Vagina (tissue), 2 donors: ENCODE results near the gene MT1F. TPM values are rescaled to one million over a fixed set of nuclear protein-coding genes. Genes with fewer than 3 reads are reported as not detected.
A peak's percentile ranks its signal among the peaks of the same experiment; 100 is the strongest.
"Not testable (repeated sequence)": the region's sequence is repeated elsewhere in the genome, so short reads cannot be mapped to it uniquely, and the experiment has no call there.

Experiments
- DNase-seq, 2 donors: peaks; one replicate each; pipeline ENCODE4 v3.0.0-alpha.2; 2017; ENCODE audit errors: extremely low spot score in 2 of 2
- H3K27ac ChIP-seq: fragments of 200-600 bp; sonication (generic); one replicate; pipeline ENCODE4 v1.5.1; 2019
- H3K27me3 ChIP-seq: fragments of 200-600 bp; sonication (generic); one replicate; pipeline ENCODE4 v1.5.1; 2019
- H3K36me3 ChIP-seq, 2 donors: fragments of 200-600 bp; sonication (generic); one replicate each; pipeline ENCODE4 v1.5.1; 2017 to 2019
- H3K4me1 ChIP-seq: fragments of 200-600 bp; sonication (generic); one replicate; pipeline ENCODE4 v1.5.1; 2019
- H3K4me3 ChIP-seq, 2 donors: fragments of 200-600 bp; sonication (generic); 1 replicate in 1 of 2; 2 replicates in 1 of 2; pipeline ENCODE4 v1.5.1; 2016 to 2019
- H3K9me3 ChIP-seq: fragments of 200-600 bp; sonication (generic); one replicate; pipeline ENCODE4 v1.5.1; 2019
- CTCF ChIP-seq, 3 experiments: fragments of 450-650 bp in 2 of 3; fragments of 200-600 bp in 1 of 3; sonication (generic) in 1 of 3; IDR thresholded peaks; one replicate each; pipeline ENCODE4 v1.5.1; 2017 to 2019; ENCODE audit warnings: antibody characterized with exemption in 3 of 3, mild to moderate bottlenecking in 2 of 3, moderate library complexity in 2 of 3
- POLR2A ChIP-seq, 2 donors: fragments of 450-650 bp; IDR thresholded peaks; one replicate each; pipeline ENCODE4 v1.6.1; 2017; ENCODE audit warnings: antibody characterized with exemption in 2 of 2, mild to moderate bottlenecking in 2 of 2, moderate library complexity in 2 of 2
- POLR2AphosphoS5 ChIP-seq, 2 donors: sonication (generic); formaldehyde crosslinking; IDR thresholded peaks; one replicate each; pipeline ENCODE4 v1.9.0; 2017; ENCODE audit warnings: antibody characterized with exemption in 2 of 2, mild to moderate bottlenecking in 2 of 2, low read depth in 1 of 2; ENCODE audit not compliant: insufficient read depth in 1 of 2
- intact Hi-C: fragments of 100-400 bp; cut with DNase I; formaldehyde crosslinking; loops from one replicate; pipeline ENCODE4 v1.15.1; 2023
- total RNA-seq: library from RNA; depleted of rRNA; stranded (reverse); fragments of >200 nt; gene quantifications from one replicate; pipeline ENCODE4 v1.2.3, GENCODE V29; 2016

MT1F gene
- total RNA-seq, 1 donor from 2014 or later = 16.0 TPM

DNA sequence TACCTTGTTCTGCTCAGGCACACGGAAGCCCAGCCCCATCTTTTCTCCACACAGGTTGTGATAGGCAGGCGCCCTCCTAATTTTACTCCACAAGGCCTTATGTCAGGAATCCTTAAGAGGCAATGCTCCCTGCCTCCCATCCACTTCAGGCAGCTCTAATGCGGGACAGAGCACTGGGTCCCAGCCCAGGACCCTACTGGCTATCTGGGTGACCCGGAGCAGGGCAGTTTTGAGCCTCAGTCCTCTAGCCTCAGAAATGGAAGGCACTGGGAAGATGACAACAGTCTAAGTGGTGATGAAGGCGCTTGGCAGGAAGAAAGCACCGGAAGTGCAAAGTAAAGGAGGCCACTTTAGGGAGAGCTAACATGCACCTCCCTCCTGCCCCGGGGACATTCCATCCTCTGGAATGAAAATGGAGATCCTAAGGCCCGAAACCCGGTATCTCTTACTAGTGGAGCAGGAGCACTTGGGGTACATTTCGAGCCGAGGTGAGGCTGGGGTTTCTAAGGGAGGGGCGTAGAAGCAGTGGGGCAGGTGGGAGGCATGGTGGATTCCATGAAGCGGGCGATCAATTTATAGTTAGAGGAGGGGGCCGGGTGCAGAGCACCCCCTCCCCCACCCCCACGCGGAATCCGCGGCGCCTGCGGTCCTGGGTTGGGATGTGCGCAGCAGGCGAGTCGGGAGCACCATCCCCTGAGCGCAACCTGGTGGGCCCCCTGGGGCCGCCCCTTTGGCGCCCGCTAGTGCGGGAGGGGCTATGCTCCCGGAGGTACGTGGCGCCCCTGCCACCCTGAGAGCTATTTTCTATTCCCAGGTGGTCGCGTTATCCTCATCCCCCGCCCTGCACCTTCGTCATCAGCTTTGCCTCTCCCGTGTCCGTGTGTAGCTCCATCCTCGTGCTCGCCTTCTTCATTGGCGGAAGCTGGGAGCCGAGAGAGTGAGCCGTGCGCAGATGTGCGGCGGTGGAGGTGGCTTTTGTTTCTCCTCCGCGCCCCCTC lies 4.9 kb downstream of the MT1F start:
- Histone ChIP-seq H3K4me3 (peak overlapping the region; percentile 13 to 23), H3K27ac (no peak overlapping the region), H3K9me3 (no peaks in the 10 kb centered on the region), H3K36me3 (no peaks in the 10 kb centered on the region), H3K4me1 (peaks cover 24% of the 10 kb centered on the region), H3K27me3 (no peaks in the 10 kb centered on the region)
- intact Hi-C loops = no loop called here
- TF ChIP-seq CTCF (IDR thresholded peaks at IDR 0.05) = no peak
- no peak for TF ChIP-seq POLR2AphosphoS5 (IDR thresholded peaks at IDR 0.05; ENCODE audit: insufficient read depth in 1 of 2, low read depth in 1 of 2)
- no peak for TF ChIP-seq POLR2A (IDR thresholded peaks at IDR 0.05)
- DNase-seq = no peak

DNA sequence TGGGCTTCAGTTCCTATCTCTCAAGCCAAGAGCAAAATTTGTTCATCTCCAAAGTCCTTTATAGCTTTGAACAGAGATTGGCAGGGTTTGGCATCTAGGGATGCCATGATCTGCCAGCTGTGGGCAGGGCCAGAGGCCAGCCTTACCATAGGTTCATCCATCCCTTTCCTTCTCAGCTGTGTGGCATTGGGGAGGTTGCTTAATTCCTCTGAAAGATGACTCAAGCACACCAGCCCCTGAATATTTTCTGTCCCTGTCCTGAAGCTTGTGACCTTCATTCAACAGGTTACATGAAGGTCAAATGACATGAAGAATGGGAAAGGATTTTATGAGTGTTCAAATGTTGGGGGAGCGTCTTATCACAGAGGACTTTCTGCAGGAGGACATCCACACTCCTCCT lies 6.7 kb downstream of the MT1F start:
- no peak for DNase-seq
- no peak overlapping the region for H3K27ac ChIP-seq

GRCh38 chr16:56665286-56666261 lies 7.8 kb downstream of the MT1F start:
- H3K4me3 ChIP-seq, H3K9me3 ChIP-seq, DNase-seq, intact Hi-C loops, H3K27ac ChIP-seq, H3K27me3 ChIP-seq, H3K36me3 ChIP-seq: not testable (repeated sequence)
- H3K4me1 ChIP-seq = peaks cover 31% of the 10 kb centered on the region

More for the DNA sequence above, 6.7 kb downstream of the MT1F start:
- Histone ChIP-seq H3K9me3 (no peaks in the 10 kb centered on the region), H3K27me3 (no peaks in the 10 kb centered on the region), H3K4me3 (no peak overlapping the region), H3K36me3 (no peaks in the 10 kb centered on the region), H3K4me1 (peaks cover 26% of the 10 kb centered on the region)
- intact Hi-C loops = no loop called here
- no peak for TF ChIP-seq POLR2A (IDR thresholded peaks at IDR 0.05)
- no peak for TF ChIP-seq CTCF (IDR thresholded peaks at IDR 0.05)
- TF ChIP-seq POLR2AphosphoS5 (IDR thresholded peaks at IDR 0.05; ENCODE audit: insufficient read depth in 1 of 2, low read depth in 1 of 2) = no peak

DNA sequence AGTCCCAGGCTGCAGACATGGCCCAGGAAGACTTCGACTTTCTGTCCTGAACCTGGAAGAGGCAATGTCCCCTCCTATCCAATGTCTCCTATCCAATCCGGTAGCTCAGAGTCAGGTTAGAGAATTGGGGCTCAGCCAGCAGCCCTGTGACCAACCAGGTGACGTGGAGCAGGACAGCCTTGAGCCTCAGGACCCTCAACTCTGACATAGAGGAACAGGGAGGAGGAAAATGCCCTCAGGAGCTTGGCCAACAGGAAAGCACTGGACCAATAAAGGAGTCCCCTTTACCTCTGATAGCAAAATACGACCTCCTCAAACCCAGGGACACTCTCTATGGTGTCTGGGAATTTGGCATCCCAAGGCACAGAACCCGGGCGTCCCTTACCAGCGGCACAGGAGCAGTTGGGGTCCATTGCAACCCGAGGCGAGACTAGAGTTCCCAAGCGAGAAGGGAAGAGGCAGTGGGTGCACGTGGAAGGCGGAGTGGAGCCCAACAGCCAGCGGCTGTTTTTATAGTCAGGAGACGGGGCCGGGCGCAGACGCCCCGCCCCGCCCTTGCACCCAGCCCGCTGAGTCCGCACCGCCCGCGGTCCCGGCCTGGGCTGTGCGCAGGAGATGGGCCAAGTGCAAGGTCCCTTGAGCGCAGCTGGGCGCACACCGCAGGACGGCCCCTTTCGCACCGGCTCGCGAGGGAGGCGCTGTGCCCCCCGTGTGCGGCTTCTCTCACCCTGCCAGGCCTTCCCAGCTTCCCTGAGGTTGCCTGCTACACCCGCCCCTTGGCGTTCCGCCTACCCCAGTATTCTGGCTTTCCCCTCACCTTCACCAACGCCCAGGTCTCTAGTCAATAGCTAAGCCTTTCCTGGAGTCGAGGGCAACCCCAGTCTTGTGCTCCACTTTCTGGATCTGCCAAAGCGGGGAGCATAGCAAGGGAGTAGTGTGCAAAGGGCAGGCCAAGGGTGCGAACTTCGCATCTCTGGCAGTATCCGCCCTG lies 10.1 kb downstream of the MT1F start, which contains the start of gene MT1G:
Gene MT1G, minus strand, starts transcription at position 485 of the 991 bp plus-strand sequence. Its CDS starts 72 bp downstream, at position 413.
- Histone ChIP-seq H3K27ac (no peak within 1 kb of the TSS), H3K27me3 (no peaks in the 10 kb centered on the region), H3K4me1 (peaks cover 27% of the 10 kb centered on the region), H3K4me3 (peak within 1 kb of the TSS in 1 of 2 donors; percentile 21), H3K36me3 (no peaks in the 10 kb centered on the region), H3K9me3 (no peaks in the 10 kb centered on the region)
- intact Hi-C loops = no loop called here
- no peak for TF ChIP-seq POLR2A (IDR thresholded peaks at IDR 0.05)
- no peak for TF ChIP-seq CTCF (IDR thresholded peaks at IDR 0.05)
- TF ChIP-seq POLR2AphosphoS5 (IDR thresholded peaks at IDR 0.05; ENCODE audit: insufficient read depth in 1 of 2, low read depth in 1 of 2) = peak in 1 of 2 donors; percentile 51
- no peak for DNase-seq
